ENCODE data around the gene TOX3.
A peak's percentile ranks its signal among the peaks of the same experiment; 100 is the strongest.

Gene TOX3

GRCh38 chr16:52494145-52494544 is 52.8 kb downstream of the TOX3 start:
- no peak for DNase-seq

GRCh38 chr16:52492789-52493357 is 54.1 kb downstream of the TOX3 start:
- DNase-seq = no peak

GRCh38 chr16:52491216-52491615 is 55.7 kb downstream of the TOX3 start:
- peak in 1 of 51 donors; percentile 8 for DNase-seq

- no peak for DNase-seq
These were observed 57.0 kb downstream of the TOX3 start for GRCh38 chr16:52489894-52490293.

GRCh38 chr16:52488837-52489289 is 58.1 kb downstream of the TOX3 start:
- no peak for DNase-seq

GRCh38 chr16:52487849-52488457 is 59.0 kb downstream of the TOX3 start:
- no peak for DNase-seq

- DNase-seq = no peak
These were observed 66.7 kb downstream of the TOX3 start for GRCh38 chr16:52480237-52480636.

- DNase-seq = no peak
These were observed 70.8 kb downstream of the TOX3 start for GRCh38 chr16:52476111-52476510.

- DNase-seq = no peak
These were observed 72.3 kb downstream of the TOX3 start for GRCh38 chr16:52474679-52475078.

- DNase-seq = no peak
These were observed 73.8 kb downstream of the TOX3 start for GRCh38 chr16:52473096-52473495.

GRCh38 chr16:52471650-52472370 is 75.1 kb downstream of the TOX3 start:
- no peak for DNase-seq

GRCh38 chr16:52470585-52470984 is 76.4 kb downstream of the TOX3 start:
- no peak for DNase-seq

GRCh38 chr16:52469775-52470174 is 77.2 kb downstream of the TOX3 start:
- no peak for DNase-seq

GRCh38 chr16:52469091-52469490 is 77.9 kb downstream of the TOX3 start:
- no peak for DNase-seq

GRCh38 chr16:52467753-52468152 is 79.2 kb downstream of the TOX3 start:
- DNase-seq = no peak

GRCh38 chr16:52466994-52467393 is 79.9 kb downstream of the TOX3 start:
- no peak for DNase-seq

- DNase-seq = no peak
These were observed 81.2 kb downstream of the TOX3 start for GRCh38 chr16:52465711-52466267.

GRCh38 chr16:52463904-52464303 is 83.0 kb downstream of the TOX3 start:
- DNase-seq = no peak

- DNase-seq = no peak
These were observed 84.1 kb downstream of the TOX3 start for GRCh38 chr16:52462816-52463215.

- DNase-seq = no peak
These were observed 86.2 kb downstream of the TOX3 start for GRCh38 chr16:52460639-52461178.

- peak in 5 of 51 donors; percentile 1 to 28 (median 8) for DNase-seq
These were observed 90.6 kb downstream of the TOX3 start for GRCh38 chr16:52456368-52456767.

GRCh38 chr16:52455549-52456277 is 91.2 kb downstream of the TOX3 start:
- DNase-seq = no peak

Measured in hypothalamus (tissue), 51 donors.